Left kidney (tissue), 2 donors: ENCODE data around the gene CHCHD1. TPM values are rescaled to one million over a fixed set of nuclear protein-coding genes. Genes with fewer than 3 reads are reported as not detected.
"Not testable (repeated sequence)": the region's sequence is repeated elsewhere in the genome, so short reads cannot be mapped to it uniquely, and the experiment has no call there.

Experiments used
- DNase-seq: peaks from one replicate; pipeline ENCODE4 v3.0.0-alpha.2; 2013
- polyA plus RNA-seq: library from polyadenylated mRNA; unstranded; fragments of 120-200 nt; gene quantifications from one replicate; pipeline ENCODE4 v1.2.1, GENCODE V29; 2013; ENCODE audit not compliant: insufficient read length

The CHCHD1 gene
- polyA plus RNA-seq, 1 donor, result 44.8 TPM

- DNase-seq, result no peak
Observed at GRCh38 chr10:73810735-73811465, 29.1 kb downstream of the CHCHD1 start.

DNA sequence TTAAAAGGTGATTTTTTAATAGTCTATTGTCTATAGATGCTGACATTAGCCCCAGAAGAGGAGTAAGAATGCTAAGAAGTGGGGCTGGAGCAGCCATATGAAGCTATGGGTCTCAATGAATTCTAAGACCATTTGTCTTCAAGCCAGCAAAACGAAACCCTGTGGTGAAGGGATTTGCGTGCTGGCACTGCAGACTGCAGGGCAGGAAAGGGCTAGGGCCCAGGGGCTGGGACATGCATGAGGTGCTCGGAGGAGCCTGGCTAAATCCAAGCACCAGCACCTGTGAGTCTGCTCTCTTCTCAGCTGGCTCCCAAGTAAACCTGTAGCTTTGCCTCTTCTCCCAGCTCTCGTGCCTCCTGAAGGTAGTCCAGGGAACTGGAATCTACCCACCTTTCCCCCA is 30.8 kb downstream of the CHCHD1 start:
- DNase-seq, result no peak

- no peak for DNase-seq
Observed at GRCh38 chr10:73813333-73813732, 31.5 kb downstream of the CHCHD1 start.

DNA sequence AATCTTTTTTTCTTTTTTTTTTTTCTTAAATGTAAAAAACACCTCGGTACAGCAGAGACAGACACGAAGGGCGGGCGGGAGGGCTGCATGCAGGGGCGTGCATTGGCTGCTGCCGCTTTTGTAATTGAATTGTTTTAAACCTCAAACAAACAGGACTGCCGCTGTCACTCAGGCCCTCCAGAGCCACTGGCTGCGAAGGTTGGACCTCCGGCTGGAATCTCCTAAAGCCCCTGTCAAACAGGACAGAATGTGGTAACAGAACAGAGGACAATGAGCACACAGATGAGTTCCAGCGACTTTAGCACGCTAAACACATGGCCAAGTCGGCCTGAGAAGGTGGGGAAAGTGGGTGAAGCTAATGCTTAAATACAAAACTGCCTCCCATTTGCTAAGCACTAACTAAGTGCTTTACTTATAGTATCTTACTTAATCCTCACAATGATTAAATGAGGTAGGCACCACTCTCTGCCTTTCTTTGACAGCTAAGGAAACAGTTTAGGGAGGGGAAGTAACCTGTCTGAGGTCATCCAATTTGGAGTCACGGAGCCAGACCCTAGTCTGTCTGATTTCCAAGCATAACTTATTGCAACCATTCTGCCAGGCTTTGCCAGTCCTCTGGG is 32.5 kb downstream of the CHCHD1 start:
- no peak for DNase-seq

DNA sequence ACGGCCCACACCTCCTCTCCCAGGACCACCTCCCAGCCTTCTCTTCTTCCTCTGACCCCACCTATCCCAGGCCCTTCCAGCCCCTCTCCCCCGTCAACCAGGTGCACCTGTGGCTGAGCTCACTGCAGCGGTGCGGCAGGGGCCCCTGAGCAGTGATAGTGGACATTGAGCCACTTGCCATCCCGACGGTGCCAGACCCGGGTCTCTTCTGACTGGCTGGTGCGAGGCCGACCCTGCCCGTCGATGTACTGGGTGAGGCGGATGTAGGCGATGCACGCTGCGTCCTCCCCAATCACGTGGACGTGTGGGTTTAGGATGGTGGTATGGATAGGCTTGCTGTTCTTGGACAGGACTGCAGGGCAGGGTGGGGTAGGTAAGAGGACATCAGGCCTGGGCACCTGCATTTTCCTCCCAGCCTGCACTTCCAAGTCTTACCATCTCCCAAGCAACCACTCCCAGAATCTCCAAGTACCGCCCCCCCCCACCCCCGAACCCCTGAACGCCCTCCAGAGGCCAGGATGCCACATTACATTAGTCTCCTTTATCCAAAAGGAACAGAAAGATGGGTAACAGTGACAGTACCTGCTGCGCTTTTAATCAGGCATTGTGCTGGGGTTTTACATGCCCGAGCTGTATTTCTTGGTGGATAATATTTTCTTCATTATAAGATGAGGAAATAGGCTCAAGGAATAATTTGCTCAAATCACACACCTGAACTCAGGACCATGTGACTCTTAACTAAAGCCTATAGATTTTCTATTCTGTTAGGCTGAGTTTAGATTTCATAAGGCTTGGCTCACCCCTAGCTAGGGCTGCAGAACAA is 33.3 kb downstream of the CHCHD1 start:
- no peak for DNase-seq

GRCh38 chr10:73815719-73816030 is 33.8 kb downstream of the CHCHD1 start:
- no peak for DNase-seq

GRCh38 chr10:73816917-73817729 is 35.3 kb downstream of the CHCHD1 start:
- no peak for DNase-seq

- DNase-seq, result no peak
Observed at GRCh38 chr10:73817826-73818225, 36.0 kb downstream of the CHCHD1 start.

GRCh38 chr10:73818402-73818801 is 36.6 kb downstream of the CHCHD1 start:
- no peak for DNase-seq

- no peak for DNase-seq
Observed at GRCh38 chr10:73819081-73819480, 37.2 kb downstream of the CHCHD1 start.

- DNase-seq, result no peak
Observed at GRCh38 chr10:73819513-73820093, 37.8 kb downstream of the CHCHD1 start.

GRCh38 chr10:73823391-73823790 is 41.5 kb downstream of the CHCHD1 start:
- no peak for DNase-seq

DNA sequence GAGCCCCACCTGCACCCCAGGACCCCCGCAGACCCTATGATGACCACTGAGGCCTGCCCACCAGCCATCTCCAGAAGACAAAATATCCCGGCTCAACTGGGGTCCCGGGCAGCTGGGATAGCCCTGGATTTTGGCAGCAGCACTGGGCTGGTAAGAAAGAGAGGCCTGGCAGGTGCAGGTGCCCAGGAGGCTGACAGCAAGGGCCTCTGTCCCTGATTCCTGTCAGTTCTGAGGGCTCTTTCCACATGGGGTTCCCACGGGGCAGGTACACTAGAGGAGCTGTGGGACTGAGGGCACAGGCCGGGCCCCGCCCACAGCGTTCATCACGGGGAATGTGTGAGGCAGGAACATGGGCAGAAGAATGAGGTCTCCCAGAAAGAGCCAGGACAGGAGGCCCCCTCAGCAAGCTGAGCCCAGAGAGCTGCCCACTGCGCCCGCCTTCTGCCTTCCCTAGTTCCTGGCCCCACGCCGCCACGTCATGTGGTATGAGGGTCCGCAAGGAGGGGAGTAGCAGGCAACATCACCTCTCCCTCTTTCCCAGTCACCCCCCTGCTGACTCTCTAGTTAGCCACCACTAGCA is 42.4 kb downstream of the CHCHD1 start:
- no peak for DNase-seq

DNA sequence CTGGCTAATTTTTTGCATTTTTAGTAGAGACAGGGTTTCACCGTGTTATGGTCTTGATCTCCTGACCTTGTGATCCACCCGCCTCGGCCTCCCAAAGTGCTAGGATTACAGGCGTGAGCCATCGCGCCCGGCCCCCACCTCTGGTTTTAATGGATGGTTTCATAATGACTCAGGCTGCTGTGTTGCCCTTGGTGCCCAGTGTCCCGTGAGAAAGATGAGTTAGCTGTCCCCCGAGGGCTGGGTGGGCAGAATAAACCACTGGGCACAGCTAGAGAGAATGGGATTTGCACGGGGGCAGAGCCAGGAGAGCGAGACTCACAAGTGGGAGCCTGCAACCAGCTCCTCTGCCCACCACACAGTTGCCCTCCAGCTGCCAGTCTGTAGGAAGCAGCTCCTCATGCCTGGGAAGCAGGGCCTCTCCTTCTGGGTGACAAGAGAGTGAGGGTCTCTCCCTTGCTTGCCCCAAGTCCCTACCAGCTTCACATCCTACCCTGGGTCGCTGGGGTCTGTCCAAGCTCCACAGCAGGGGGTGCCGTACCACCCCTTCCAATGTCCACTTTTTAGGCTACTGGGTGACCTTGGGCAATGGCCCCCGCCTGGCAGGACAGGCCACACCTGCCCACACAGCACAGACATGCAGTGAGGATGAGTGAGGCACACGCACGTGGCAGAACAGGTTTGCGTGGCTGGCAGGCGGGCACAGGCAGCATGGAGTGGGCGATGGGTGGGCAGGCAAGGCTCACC is 45.7 kb downstream of the CHCHD1 start:
- DNase-seq, result no peak

GRCh38 chr10:73828161-73828560 is 46.3 kb downstream of the CHCHD1 start:
- no peak for DNase-seq

DNA sequence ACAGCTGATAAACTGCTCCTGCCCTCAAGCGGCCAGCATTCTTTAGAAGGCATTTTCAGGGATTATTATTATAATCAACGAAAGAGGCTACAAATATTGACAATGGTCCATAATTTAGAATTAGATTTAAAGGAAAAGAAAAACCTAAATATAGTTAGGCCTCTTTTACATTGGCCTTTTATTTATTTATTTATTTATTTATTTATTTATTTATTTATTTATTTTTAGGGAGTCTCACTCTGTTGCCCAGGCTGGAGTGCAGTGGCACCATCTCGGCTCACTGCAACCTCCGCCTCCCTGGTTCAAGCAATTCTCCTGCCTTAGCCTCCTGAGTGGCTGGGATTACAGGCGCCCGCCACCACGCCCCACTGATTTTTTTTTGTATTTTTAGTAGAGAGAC is 47.2 kb downstream of the CHCHD1 start:
- DNase-seq, result not testable (repeated sequence)
